Measurements from ENCODE around the gene SH3BP1. TPM values are rescaled to one million over a fixed set of nuclear protein-coding genes. Genes with fewer than 3 reads are reported as not detected.
A peak's percentile ranks its signal among the peaks of the same experiment; 100 is the strongest.

Gene SH3BP1
- polyA plus RNA-seq, 2 of the 4 experiments (the other 2 are of a cell fraction), result 1.8 to 2.7 TPM

DNA sequence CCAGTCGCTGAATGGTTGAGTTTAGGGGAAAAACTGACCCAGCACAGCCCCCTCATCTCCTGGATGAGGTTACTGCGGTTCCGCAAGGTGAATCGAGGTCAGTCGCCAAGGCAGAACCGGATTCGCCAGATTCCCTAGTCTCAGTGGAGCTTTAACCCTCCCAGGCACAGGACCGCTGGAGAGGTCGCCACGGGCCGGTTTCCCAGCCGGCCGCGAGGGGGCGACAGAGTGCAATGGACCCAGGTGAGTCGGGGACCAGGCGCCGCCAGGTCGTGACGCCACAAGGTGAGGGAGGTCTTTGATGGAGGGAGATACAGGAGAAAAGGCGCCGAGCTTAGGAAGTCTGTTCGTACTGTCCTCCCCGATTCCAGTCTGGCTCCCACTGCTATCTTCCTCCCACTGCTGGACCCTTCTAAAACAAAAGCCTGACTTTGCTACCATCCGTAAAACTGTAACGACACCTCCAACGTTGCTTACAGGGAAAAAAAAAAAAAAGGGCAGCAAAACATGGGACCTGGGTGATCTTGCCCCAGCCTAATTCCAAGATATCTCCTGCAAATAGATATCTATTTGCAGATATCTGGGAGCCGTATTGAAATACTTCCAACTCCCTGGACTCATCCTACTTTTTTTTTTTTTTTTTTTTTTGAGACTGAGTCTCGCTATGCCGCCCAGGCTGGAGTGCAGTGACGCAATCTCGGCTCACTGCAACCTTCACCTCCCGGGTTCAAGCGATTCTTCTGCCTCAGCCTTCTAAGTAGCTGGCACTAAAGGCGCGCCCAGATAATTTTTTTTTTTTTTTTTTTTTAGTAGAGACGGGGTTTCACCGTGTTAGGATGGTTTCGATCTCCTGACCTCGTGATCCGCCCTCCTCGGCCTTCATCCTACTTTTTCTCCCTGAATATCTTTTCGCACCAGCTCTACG lies 32.2 kb upstream of the SH3BP1 start (continued):
- TF ChIP-seq, protein P1, sequence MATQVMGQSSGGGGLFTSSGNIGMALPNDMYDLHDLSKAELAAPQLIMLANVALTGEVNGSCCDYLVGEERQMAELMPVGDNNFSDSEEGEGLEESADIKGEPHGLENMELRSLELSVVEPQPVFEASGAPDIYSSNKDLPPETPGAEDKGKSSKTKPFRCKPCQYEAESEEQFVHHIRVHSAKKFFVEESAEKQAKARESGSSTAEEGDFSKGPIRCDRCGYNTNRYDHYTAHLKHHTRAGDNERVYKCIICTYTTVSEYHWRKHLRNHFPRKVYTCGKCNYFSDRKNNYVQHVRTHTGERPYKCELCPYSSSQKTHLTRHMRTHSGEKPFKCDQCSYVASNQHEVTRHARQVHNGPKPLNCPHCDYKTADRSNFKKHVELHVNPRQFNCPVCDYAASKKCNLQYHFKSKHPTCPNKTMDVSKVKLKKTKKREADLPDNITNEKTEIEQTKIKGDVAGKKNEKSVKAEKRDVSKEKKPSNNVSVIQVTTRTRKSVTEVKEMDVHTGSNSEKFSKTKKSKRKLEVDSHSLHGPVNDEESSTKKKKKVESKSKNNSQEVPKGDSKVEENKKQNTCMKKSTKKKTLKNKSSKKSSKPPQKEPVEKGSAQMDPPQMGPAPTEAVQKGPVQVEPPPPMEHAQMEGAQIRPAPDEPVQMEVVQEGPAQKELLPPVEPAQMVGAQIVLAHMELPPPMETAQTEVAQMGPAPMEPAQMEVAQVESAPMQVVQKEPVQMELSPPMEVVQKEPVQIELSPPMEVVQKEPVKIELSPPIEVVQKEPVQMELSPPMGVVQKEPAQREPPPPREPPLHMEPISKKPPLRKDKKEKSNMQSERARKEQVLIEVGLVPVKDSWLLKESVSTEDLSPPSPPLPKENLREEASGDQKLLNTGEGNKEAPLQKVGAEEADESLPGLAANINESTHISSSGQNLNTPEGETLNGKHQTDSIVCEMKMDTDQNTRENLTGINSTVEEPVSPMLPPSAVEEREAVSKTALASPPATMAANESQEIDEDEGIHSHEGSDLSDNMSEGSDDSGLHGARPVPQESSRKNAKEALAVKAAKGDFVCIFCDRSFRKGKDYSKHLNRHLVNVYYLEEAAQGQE (IDR thresholded peaks at IDR 0.05), result no peak
- no peak for TF ChIP-seq CHD2 (IDR thresholded peaks at IDR 0.05; ENCODE audit: low read length, partially characterized antibody)
- no peak for TF ChIP-seq RFX5 (IDR thresholded peaks at IDR 0.05)
- TF ChIP-seq, protein P2, sequence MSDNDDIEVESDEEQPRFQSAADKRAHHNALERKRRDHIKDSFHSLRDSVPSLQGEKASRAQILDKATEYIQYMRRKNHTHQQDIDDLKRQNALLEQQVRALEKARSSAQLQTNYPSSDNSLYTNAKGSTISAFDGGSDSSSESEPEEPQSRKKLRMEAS (IDR thresholded peaks at IDR 0.05), result 0 out of 2 replicates have a peak, but pooled peaks have one; percentile 27
- no peak for TF ChIP-seq MAFK (IDR thresholded peaks at IDR 0.05; ENCODE audit: partially characterized antibody)
- peak; percentile 33 to 42; a peak in 4 of 5 replicates for TF ChIP-seq RAD21 (conservative IDR thresholded peaks at IDR 0.05 in 1 of 2, IDR thresholded peaks at IDR 0.05 in 1 of 2)

DNA sequence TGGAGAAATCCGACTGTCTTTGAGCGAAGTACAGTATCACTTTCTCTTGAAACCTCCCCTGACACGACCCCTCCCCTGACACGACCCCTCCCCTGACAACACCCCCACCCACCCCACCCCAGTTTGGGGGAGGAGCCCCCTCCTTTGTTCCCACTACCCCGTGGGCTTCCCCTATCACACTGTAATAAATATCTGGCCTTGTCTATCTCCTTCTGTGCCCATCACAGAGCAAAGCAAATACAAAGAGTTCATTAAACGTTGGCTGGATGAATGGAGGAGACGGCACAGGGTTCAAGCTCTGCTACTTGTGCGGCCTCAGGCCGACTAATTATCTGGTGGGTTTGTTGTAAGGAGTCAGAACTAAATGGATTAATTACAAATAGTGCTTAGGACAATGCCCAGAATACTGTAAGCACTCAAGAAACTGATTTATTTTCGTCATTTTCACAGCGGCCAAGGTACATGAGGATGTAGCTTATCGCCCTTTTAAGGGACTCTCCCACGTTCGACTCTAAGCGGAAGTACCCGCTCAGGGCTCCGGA lies 31.5 kb upstream of the SH3BP1 start:
- FAIRE-seq, result no peak
- ATAC-seq, result peak; percentile 5 to 12; a peak in 5 of 6 replicates
- peak overlapping the region; percentile 90 for H3K4me2 ChIP-seq
- no peaks in the 10 kb centered on the region for H3K9me3 ChIP-seq
- peak overlapping the region; percentile 76 for H3K4me3 ChIP-seq
- 2% methylated on average over 16 of the region's 17 CpGs for WGBS (ENCODE audit: missing lambda C conversion rate)
- POLR2A ChIA-PET, result interaction anchor here (0.6 to 2.7 kb wide), 12 partner anchors 8 to 297 kb away, joined by 3 to 23 read pairs (median 4); partner anchors contain the start of genes ANKRD54, LGALS1 and PDXP
- H3K27ac ChIP-seq, result peak overlapping the region; percentile 91 to 97
- H3K4me1 ChIP-seq, result peaks cover 9% of the 10 kb centered on the region; the same call in 2 of the 3 replicates
- DNase-seq (ENCODE audit: low read depth in 1 of 2, low spot score in 1 of 2), result no peak
- CTCF ChIA-PET, result interaction anchor here (0.7 to 4.2 kb wide), 20 partner anchors 9 to 298 kb away, joined by 3 to 39 read pairs (median 7); partner anchors contain the start of genes MICALL1 and PDXP
- TF ChIP-seq ZSCAN20 (CRISPR knock-in tag; IDR thresholded peaks at IDR 0.05) (no peak), NFE2L2 (conservative IDR thresholded peaks at IDR 0.05; ENCODE audit: low read length) (no peak), ESRRA (IDR thresholded peaks at IDR 0.05; ENCODE audit: borderline replicate concordance, low read length) (no peak), GATA3 (IDR thresholded peaks at IDR 0.05; ENCODE audit: borderline replicate concordance) (no peak), CBX8 (IDR thresholded peaks at IDR 0.05) (no peak)
- TF ChIP-seq, protein P3, sequence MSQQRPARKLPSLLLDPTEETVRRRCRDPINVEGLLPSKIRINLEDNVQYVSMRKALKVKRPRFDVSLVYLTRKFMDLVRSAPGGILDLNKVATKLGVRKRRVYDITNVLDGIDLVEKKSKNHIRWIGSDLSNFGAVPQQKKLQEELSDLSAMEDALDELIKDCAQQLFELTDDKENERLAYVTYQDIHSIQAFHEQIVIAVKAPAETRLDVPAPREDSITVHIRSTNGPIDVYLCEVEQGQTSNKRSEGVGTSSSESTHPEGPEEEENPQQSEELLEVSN (IDR thresholded peaks at IDR 0.05; ENCODE audit: borderline replicate concordance, low read depth), result 0 out of 2 replicates have a peak, but pooled peaks have one; percentile 66

DNA sequence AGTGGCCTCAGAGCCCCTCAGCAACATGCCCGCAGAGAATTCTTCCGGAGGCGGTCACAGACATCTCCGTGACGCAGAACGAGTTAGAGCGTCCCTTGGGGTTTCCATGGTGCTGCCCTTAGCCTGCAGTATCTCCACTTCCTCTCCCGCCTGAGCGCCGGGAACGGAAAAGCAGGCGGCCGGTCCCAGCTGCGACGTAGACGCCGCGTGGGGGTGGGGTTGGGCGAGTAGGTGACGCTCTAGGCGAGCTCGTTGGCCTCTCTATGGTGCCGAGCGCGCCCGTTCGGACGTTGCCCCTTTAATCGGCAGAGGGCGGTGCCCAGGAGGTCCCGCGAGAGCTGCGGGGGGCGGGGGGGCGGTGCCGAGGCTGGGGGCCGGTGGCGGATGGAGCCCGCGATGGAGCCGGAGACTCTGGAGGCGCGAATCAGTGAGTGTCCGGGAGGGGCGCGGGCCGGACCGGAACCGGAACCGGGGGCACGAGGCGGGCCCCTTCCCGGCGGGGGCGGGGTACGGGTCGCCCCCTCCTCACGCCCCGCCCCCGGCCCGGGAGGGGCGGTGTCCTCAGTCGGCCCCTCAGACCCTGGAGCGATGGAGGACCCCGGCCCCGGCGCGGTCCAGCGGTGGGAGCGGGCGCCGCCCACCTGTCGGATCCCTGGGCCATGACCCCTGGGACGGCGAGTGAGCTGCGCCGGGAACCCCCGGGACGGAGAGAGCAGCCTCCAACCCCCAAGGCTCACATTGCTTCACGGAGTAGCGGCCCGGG lies 30.8 kb upstream of the SH3BP1 start, which contains the start of gene GGA1:
Gene GGA1 (plus strand): TSS at position 358 of the 763 bp plus-strand sequence. CDS start 27 bp downstream, at position 385.
- peak; percentile 91 to 96 for DNase-seq (ENCODE audit: low read depth in 1 of 2, low spot score in 1 of 2)
- H3K27ac ChIP-seq, result peak within 1 kb of the TSS; percentile 91 to 97
- H3K4me1 ChIP-seq, result peaks cover 9% of the 10 kb centered on the region; the same call in 2 of the 3 replicates
- WGBS (ENCODE audit: missing lambda C conversion rate), result 0% methylated on average over 1 of the region's 82 CpGs
- H3K4me3 ChIP-seq, result peak within 1 kb of the TSS; percentile 76
- peak; percentile 86 to 88 for ATAC-seq
- H3K9me3 ChIP-seq, result no peaks in the 10 kb centered on the region
- peak within 1 kb of the TSS; percentile 95 for H3K4me2 ChIP-seq
- ChIA-PET CTCF (interaction anchor here (0.5 to 4.2 kb wide), 14 partner anchors 9 to 186 kb away, joined by 3 to 39 read pairs (median 6); partner anchors contain the start of gene PDXP), POLR2A (interaction anchor here (0.6 to 2.7 kb wide), 12 partner anchors 8 to 235 kb away, joined by 3 to 23 read pairs (median 4); partner anchors contain the start of genes ANKRD54, LGALS1 and PDXP)
- FAIRE-seq, result no peak
- TF ChIP-seq ZNF302 (CRISPR knock-in tag; IDR thresholded peaks at IDR 0.05), result no peak
- no peak for TF ChIP-seq NFE2L2 (conservative IDR thresholded peaks at IDR 0.05; ENCODE audit: low read length)
- 0 out of 2 replicates have a peak, but pooled peaks have one; percentile 34 for TF ChIP-seq MYC (IDR thresholded peaks at IDR 0.05; ENCODE audit: borderline replicate concordance, low read length)
- peak; percentile 24; the same call in 1 of the 2 replicates for TF ChIP-seq GATA3 (IDR thresholded peaks at IDR 0.05; ENCODE audit: borderline replicate concordance)
- peak; percentile 8 for TF ChIP-seq POLR2A (IDR thresholded peaks at IDR 0.05; ENCODE audit: low read length)
- TF ChIP-seq HDAC2 (IDR thresholded peaks at IDR 0.05), result no peak
- TF ChIP-seq, protein P4, sequence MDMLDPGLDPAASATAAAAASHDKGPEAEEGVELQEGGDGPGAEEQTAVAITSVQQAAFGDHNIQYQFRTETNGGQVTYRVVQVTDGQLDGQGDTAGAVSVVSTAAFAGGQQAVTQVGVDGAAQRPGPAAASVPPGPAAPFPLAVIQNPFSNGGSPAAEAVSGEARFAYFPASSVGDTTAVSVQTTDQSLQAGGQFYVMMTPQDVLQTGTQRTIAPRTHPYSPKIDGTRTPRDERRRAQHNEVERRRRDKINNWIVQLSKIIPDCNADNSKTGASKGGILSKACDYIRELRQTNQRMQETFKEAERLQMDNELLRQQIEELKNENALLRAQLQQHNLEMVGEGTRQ (IDR thresholded peaks at IDR 0.05), result no peak
- TF ChIP-seq, protein P5, sequence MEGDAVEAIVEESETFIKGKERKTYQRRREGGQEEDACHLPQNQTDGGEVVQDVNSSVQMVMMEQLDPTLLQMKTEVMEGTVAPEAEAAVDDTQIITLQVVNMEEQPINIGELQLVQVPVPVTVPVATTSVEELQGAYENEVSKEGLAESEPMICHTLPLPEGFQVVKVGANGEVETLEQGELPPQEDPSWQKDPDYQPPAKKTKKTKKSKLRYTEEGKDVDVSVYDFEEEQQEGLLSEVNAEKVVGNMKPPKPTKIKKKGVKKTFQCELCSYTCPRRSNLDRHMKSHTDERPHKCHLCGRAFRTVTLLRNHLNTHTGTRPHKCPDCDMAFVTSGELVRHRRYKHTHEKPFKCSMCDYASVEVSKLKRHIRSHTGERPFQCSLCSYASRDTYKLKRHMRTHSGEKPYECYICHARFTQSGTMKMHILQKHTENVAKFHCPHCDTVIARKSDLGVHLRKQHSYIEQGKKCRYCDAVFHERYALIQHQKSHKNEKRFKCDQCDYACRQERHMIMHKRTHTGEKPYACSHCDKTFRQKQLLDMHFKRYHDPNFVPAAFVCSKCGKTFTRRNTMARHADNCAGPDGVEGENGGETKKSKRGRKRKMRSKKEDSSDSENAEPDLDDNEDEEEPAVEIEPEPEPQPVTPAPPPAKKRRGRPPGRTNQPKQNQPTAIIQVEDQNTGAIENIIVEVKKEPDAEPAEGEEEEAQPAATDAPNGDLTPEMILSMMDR (IDR thresholded peaks at IDR 0.05), result no peak
- TF ChIP-seq RAD21 (conservative IDR thresholded peaks at IDR 0.05 in 1 of 2, IDR thresholded peaks at IDR 0.05 in 1 of 2), result no peak
- no peak for TF ChIP-seq EHF (CRISPR knock-in tag; IDR thresholded peaks at IDR 0.05)
- TF ChIP-seq JUN (IDR thresholded peaks at IDR 0.05), result peak; percentile 86 to 97
- no peak for TF ChIP-seq HOXB5 (CRISPR knock-in tag; IDR thresholded peaks at IDR 0.05)
- no peak for TF ChIP-seq FOXS1 (CRISPR knock-in tag; IDR thresholded peaks at IDR 0.05)
- no peak for TF ChIP-seq MAFK (IDR thresholded peaks at IDR 0.05; ENCODE audit: partially characterized antibody)
- no peak for TF ChIP-seq HEYL (CRISPR knock-in tag; IDR thresholded peaks at IDR 0.05)
- no peak for TF ChIP-seq KDM5A (IDR thresholded peaks at IDR 0.05)
